Measurements from ENCODE around the gene DAAM2. TPM values are rescaled to one million over a fixed set of nuclear protein-coding genes. Genes with fewer than 3 reads are reported as not detected.

Gene DAAM2
- total and polyA plus RNA-seq, 9 of the 15 experiments (the other 6 are each of a cell fraction or from before 2014, with no cell fraction given): 0.01 to 0.07 TPM; not detected in 7

GRCh38 chr6:39865011-39865888 is 73.1 kb downstream of the DAAM2 start:
- intact Hi-C loops (cut with micrococcal nuclease) (loop anchor here (2.0 kb wide), 1 partner anchor 444 kb away; no protein-coding TSS in a partner anchor), in situ Hi-C loops (cut with MboI) (no loop called here)
- no TSS peak for BruUV-seq (replicated peaks)
- no peaks in the 10 kb centered on the region for H3K9me3 ChIP-seq (replicated peaks; ENCODE audit: control insufficient read depth, insufficient read depth, low read depth, low read length)
- no peak overlapping the region for H3K4me3 ChIP-seq
- peak; percentile 97 for ATAC-seq
- H3K9me1 ChIP-seq (ENCODE audit: control insufficient read depth, insufficient read depth, low read length): no peaks in the 10 kb centered on the region
- FAIRE-seq: peak; percentile 87
- H3K27me3 ChIP-seq (ENCODE audit: control insufficient read depth in 2 of 2, insufficient read depth in 2 of 2, low read length in 2 of 2): peaks cover 1 to 4% of the 10 kb centered on the region in 2 experiments; a peak in 3 of 5 replicates
- no peak overlapping the region for H3K9ac ChIP-seq (ENCODE audit: insufficient read depth in 1 of 2, low read depth in 2 of 2, low read length in 2 of 2)
- no peaks in the 10 kb centered on the region for H3K79me2 ChIP-seq (ENCODE audit: control insufficient read depth, insufficient read depth, low read length)
- ChIA-PET CTCF (ENCODE audit: low intra/inter-chr PET ratio) (interaction anchor here (0.6 to 1.2 kb wide), 2 partner anchors 443 to 1174 kb away, joined by 3 to 4 read pairs; partner anchors contain the start of gene UNC5CL), POLR2A (no interaction called here)
- peak; percentile 83 to 85 (median 84) for DNase-seq (ENCODE audit: extremely low read depth in 1 of 4, low spot score in 3 of 4)
- peak overlapping the region; percentile 63; the same call in 1 of the 2 replicates for H2AFZ ChIP-seq (ENCODE audit: low read depth, low read length)
- no peaks in the 10 kb centered on the region for H3K36me3 ChIP-seq (ENCODE audit: control insufficient read depth, insufficient read depth, low read length)
- no peak overlapping the region for H3K27ac ChIP-seq (ENCODE audit: extremely low read depth, low read depth, low read length)
- H3K4me1 ChIP-seq (replicated peaks in 1 of 2; ENCODE audit: control insufficient read depth in 2 of 2, insufficient read depth in 2 of 2, low read length in 2 of 2): no peaks in the 10 kb centered on the region
- H4K20me1 ChIP-seq (replicated peaks; ENCODE audit: control insufficient read depth, insufficient read depth, low read length): no peaks in the 10 kb centered on the region
- WGBS (ENCODE audit: insufficient coverage, low coverage, missing lambda C conversion rate): 2% methylated on average over 15 of the region's 15 CpGs
- no peak overlapping the region for H3K4me2 ChIP-seq (ENCODE audit: insufficient read depth, low read length)
- TF ChIP-seq KLF16 (IDR thresholded peaks at IDR 0.05) (peak; percentile 56; the same call in 1 of the 2 replicates), NCOA2 (IDR thresholded peaks at IDR 0.05; ENCODE audit: partially characterized antibody in 2 of 2) (no peak), CBFA2T3 (IDR thresholded peaks at IDR 0.05) (no peak), KAT8 (IDR thresholded peaks at IDR 0.05; ENCODE audit: low read depth) (no peak), TRIM28 (IDR thresholded peaks at IDR 0.05) (no peak), HDGF (IDR thresholded peaks at IDR 0.05) (no peak), RAD21 (CRISPR knock-in tag; conservative IDR thresholded peaks at IDR 0.05 in 1 of 2, IDR thresholded peaks at IDR 0.05 in 1 of 2) (peak; percentile 61 to 79), NR2C2 (CRISPR knock-in tag; IDR thresholded peaks at IDR 0.05) (no peak), NR2C2 (tag; IDR thresholded peaks at IDR 0.05) (no peak), XRCC5 (IDR thresholded peaks at IDR 0.05; ENCODE audit: low read depth, low read length) (peak; percentile 38; the same call in 1 of the 2 replicates), GTF2E2 (tag; IDR thresholded peaks at IDR 0.05) (no peak)
- TF ChIP-seq, protein P1, sequence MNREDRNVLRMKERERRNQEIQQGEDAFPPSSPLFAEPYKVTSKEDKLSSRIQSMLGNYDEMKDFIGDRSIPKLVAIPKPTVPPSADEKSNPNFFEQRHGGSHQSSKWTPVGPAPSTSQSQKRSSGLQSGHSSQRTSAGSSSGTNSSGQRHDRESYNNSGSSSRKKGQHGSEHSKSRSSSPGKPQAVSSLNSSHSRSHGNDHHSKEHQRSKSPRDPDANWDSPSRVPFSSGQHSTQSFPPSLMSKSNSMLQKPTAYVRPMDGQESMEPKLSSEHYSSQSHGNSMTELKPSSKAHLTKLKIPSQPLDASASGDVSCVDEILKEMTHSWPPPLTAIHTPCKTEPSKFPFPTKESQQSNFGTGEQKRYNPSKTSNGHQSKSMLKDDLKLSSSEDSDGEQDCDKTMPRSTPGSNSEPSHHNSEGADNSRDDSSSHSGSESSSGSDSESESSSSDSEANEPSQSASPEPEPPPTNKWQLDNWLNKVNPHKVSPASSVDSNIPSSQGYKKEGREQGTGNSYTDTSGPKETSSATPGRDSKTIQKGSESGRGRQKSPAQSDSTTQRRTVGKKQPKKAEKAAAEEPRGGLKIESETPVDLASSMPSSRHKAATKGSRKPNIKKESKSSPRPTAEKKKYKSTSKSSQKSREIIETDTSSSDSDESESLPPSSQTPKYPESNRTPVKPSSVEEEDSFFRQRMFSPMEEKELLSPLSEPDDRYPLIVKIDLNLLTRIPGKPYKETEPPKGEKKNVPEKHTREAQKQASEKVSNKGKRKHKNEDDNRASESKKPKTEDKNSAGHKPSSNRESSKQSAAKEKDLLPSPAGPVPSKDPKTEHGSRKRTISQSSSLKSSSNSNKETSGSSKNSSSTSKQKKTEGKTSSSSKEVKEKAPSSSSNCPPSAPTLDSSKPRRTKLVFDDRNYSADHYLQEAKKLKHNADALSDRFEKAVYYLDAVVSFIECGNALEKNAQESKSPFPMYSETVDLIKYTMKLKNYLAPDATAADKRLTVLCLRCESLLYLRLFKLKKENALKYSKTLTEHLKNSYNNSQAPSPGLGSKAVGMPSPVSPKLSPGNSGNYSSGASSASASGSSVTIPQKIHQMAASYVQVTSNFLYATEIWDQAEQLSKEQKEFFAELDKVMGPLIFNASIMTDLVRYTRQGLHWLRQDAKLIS (CRISPR knock-in tag; IDR thresholded peaks at IDR 0.05): no peak
- TF ChIP-seq, protein P2, sequence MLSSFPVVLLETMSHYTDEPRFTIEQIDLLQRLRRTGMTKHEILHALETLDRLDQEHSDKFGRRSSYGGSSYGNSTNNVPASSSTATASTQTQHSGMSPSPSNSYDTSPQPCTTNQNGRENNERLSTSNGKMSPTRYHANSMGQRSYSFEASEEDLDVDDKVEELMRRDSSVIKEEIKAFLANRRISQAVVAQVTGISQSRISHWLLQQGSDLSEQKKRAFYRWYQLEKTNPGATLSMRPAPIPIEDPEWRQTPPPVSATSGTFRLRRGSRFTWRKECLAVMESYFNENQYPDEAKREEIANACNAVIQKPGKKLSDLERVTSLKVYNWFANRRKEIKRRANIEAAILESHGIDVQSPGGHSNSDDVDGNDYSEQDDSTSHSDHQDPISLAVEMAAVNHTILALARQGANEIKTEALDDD (IDR thresholded peaks at IDR 0.05): no peak
- TF ChIP-seq, protein P3, sequence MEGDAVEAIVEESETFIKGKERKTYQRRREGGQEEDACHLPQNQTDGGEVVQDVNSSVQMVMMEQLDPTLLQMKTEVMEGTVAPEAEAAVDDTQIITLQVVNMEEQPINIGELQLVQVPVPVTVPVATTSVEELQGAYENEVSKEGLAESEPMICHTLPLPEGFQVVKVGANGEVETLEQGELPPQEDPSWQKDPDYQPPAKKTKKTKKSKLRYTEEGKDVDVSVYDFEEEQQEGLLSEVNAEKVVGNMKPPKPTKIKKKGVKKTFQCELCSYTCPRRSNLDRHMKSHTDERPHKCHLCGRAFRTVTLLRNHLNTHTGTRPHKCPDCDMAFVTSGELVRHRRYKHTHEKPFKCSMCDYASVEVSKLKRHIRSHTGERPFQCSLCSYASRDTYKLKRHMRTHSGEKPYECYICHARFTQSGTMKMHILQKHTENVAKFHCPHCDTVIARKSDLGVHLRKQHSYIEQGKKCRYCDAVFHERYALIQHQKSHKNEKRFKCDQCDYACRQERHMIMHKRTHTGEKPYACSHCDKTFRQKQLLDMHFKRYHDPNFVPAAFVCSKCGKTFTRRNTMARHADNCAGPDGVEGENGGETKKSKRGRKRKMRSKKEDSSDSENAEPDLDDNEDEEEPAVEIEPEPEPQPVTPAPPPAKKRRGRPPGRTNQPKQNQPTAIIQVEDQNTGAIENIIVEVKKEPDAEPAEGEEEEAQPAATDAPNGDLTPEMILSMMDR (IDR thresholded peaks at IDR 0.05 in 2 of 3, conservative IDR thresholded peaks at IDR 0.05 in 1 of 3; ENCODE audit: insufficient read depth in 2 of 3, low read depth in 1 of 3, low read length in 3 of 3): peak; percentile 78 to 94 (median 84)
